GM12872 (cell line): Measurements from ENCODE around the gene ZNF862.

ENCODE experiments used
- TF ChIP-seq, protein P1 (sequence below): IDR thresholded peaks from 3 replicates; pipeline ENCODE4 v1.5.1; 2011; ENCODE audit warnings: low read depth, mild to moderate bottlenecking, low read length, moderate library complexity; ENCODE audit not compliant: insufficient read depth

Gene ZNF862

DNA sequence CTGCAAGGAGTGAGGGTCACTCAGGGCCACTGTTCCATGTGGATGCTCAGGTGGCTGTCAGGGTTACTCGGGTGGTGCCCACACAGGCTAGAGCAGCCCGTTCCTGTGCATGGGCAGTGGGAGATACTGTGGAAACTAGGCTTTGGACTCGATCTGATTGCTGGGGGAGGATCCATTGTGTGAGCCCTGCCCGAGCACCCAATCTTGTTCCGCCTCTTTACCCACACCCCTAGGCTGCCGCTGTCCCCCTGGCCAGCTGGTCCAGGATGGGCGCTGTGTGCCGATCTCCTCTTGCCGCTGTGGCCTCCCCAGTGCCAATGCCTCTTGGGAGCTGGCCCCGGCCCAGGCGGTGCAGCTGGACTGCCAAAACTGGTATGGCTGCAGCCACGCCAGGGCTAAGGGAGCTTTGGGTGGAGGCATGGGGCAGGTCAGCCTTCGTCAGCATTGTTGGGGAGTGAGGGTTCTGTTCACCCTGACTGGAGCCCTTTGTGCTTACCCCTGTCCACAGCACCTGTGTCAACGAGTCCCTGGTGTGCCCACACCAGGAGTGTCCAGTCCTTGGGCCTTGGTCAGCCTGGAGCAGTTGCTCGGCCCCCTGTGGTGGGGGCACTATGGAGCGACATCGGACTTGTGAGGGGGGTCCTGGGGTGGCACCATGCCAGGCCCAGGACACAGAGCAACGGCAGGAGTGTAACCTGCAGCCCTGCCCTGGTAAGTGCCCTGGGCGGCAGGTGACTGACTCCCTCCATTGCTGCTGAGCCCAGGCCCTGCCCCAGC lies 12.4 kb upstream of the ZNF862 start:
- TF ChIP-seq, protein P1, sequence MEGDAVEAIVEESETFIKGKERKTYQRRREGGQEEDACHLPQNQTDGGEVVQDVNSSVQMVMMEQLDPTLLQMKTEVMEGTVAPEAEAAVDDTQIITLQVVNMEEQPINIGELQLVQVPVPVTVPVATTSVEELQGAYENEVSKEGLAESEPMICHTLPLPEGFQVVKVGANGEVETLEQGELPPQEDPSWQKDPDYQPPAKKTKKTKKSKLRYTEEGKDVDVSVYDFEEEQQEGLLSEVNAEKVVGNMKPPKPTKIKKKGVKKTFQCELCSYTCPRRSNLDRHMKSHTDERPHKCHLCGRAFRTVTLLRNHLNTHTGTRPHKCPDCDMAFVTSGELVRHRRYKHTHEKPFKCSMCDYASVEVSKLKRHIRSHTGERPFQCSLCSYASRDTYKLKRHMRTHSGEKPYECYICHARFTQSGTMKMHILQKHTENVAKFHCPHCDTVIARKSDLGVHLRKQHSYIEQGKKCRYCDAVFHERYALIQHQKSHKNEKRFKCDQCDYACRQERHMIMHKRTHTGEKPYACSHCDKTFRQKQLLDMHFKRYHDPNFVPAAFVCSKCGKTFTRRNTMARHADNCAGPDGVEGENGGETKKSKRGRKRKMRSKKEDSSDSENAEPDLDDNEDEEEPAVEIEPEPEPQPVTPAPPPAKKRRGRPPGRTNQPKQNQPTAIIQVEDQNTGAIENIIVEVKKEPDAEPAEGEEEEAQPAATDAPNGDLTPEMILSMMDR: no peak

DNA sequence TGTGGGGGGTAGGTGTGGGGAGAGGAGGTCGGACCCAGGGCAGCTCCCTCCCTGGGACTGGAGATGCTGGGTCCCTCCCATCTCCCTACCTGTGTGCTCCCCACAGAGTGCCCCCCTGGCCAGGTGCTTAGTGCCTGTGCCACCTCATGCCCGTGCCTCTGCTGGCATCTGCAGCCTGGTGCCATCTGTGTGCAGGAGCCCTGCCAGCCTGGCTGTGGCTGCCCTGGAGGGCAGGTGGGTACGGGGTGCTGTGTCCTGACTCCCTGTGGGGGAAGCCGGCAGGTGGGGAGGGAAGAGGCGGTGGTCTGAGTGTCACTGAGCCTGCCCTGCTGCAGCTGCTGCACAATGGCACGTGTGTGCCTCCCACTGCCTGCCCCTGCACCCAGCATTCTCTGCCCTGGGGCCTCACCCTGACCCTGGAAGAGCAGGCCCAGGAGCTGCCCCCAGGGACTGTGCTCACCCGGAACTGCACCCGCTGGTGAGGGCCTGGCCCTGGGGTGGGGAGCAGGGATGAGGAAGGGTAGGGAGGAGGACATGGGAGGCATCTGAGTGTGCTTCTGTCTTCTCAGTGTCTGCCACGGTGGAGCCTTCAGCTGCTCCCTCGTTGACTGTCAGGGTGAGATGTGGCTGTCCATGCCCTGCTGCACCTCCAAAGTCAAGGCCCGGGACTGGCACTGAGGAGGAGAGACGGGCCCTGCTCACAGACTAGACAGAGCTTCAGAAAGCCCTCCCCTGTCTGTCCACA lies 11.7 kb upstream of the ZNF862 start:
- TF ChIP-seq, protein P1: no peak

DNA sequence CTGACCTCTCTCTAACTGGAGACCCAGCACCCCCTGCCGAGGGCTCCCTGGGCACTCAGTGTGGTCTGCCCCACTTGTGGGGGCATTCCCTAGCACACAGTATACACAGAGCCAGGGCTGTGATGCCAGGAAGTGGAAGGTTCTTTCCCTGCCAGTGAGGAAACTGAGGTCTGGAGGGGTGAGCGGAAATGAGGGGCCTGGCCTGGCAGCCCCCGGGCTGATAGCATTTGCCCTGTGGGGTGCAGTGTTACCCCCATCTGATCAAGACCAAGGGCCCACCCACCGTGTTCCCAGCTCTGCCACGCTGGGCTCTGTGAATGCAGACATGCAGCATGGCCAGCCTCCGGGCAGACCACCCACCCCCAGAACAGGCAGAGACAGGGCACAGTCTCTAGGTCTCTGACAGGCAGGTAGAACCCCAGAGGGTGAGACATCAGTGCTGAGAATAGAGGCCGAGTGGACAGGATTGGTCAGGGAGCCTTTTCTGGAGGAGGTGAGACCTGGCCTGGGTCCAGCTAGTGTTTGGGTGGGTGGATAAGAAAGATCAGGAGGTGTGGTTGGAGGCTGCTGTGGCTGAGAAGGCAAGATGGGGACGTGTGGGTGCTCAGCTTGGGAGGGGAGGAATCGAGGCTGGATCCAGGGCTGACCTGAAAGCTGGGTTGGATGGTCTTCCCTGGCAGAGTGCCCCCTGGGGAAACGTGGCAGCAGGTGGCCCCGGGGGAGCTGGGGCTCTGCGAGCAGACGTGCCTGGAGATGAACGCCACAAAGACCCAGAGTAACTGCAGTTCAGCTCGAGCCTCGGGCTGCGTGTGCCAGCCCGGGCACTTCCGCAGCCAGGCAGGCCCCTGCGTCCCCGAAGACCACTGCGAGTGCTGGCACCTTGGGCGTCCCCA lies 10.8 kb upstream of the ZNF862 start:
- TF ChIP-seq, protein P1: no peak

DNA sequence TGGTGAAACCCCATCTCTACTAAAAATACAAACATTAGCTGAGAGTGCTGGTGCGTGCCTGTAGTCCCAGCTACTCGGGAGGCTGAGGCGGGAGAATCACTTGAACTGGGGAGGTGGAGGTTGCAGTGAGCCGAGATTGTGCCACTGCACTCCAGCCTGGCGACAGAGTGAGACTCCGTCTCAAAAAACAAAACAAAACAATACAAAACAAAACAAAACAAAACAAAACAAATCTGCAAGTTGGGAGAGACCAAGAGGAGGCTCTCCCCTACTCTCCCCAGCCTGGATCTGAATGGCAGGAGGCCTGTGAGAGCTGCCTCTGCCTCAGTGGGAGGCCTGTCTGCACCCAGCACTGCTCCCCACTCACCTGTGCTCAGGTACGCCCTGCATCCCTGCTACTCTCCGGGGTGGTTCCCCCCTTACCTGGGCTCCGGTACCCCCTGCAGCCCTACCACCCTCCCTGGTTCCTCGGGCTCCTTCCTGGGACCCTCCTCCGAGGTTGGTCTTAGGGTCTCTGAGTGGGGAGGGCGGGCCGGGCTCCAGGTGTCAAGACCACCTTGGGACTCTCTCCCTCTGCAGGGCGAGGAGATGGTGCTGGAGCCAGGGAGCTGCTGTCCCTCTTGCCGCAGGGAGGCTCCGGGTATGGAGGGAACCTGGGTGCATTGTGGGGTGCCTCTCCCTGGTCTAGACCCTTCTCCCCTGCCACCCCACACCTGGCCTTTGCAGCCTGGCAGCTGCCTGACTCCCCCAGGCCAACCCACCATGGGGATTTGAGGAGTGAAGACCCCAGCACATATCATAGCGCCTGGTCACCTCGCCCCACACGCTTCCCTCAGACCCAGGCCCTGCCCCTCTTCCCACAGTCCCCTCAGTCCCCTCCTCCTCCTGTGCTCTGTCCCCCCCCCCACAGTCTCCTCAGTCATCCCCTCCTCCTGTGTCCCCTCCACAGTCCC lies 9.5 kb upstream of the ZNF862 start:
- TF ChIP-seq, protein P1: no peak

DNA sequence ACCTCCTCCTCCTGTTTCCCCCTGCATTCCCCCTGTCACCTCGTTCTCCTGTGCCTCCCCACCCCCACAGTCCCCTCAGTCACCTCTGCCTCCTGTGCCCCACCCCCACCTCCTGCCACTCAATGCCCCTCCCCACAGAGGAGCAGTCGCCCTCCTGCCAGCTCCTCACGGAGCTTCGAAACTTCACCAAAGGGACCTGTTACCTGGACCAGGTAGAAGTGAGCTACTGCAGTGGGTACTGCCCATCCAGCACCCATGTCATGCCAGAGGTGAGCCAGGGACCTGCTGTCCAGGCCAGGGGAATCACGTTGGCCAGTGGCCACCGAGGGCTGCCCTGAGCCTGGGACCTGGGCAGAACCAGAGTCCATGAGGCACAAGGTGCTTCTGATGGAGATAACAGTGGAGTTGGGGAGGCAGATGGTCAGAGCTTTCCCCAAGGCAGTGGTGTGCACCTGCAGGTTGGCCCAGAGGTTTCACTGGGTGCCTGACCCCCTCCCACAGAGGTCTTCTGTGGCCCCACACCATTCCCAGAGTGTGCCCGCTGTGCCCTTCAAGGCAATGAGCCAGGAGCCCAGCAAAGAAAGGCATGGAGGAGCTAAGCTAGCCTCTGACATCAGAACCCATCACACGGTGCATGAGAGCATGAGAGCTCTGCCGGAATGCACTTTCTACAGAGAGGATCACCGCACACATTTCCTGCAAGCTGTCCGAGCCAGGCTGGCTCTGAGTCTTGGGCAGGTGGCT lies 7.0 kb upstream of the ZNF862 start:
- TF ChIP-seq, protein P1: no peak

DNA sequence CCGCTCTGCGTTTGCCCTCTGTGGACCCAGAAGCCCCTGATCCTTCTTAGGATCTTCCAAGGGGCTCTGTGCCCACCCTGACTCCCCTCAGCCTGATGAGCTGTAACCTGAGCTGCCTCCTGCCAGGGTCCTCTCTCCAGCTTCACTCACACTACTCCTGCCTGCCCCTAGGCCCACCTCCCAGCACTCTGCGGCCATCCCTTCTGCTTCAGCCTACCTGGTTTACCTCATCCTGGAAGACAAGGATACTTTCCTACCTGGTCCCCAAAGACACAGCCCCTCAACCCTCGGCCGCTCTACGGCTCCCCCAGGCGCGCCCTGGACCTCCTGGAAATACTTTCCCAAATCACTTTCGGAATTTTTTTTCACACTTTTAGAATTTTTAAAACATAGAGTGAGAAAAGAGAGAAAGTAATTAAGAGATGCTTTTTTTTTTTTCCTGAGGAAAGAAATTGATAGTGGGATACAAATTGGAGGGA lies 6.4 kb upstream of the ZNF862 start:
- TF ChIP-seq, protein P1: no peak
